GM12872 (cell line): ENCODE measurements around the gene SAFB2.
A peak's percentile ranks its signal among the peaks of the same experiment; 100 is the strongest.

Experiments
- CTCF ChIP-seq: IDR thresholded peaks from 3 replicates; pipeline ENCODE4 v1.5.1; 2011; ENCODE audit warnings: low read depth, mild to moderate bottlenecking, low read length, moderate library complexity; ENCODE audit not compliant: insufficient read depth

Gene SAFB2

GRCh38 chr19:5663904-5664303 lies 41.3 kb upstream of the SAFB2 start:
- no peak for TF ChIP-seq CTCF

- no peak for TF ChIP-seq CTCF
Observed at GRCh38 chr19:5661483-5661882, 38.9 kb upstream of the SAFB2 start.

GRCh38 chr19:5655412-5655811 lies 32.8 kb upstream of the SAFB2 start:
- no peak for TF ChIP-seq CTCF

- no peak for TF ChIP-seq CTCF
Observed at GRCh38 chr19:5654931-5655330, 32.4 kb upstream of the SAFB2 start.

GRCh38 chr19:5652261-5652660 lies 29.7 kb upstream of the SAFB2 start:
- no peak for TF ChIP-seq CTCF

GRCh38 chr19:5651361-5651760 lies 28.8 kb upstream of the SAFB2 start:
- peak; percentile 33; the same call in 2 of the 3 replicates for TF ChIP-seq CTCF

GRCh38 chr19:5648464-5648863 lies 25.9 kb upstream of the SAFB2 start:
- TF ChIP-seq CTCF, result no peak

GRCh38 chr19:5646703-5647102 lies 24.1 kb upstream of the SAFB2 start:
- TF ChIP-seq CTCF, result no peak
